GM18499 (cell line): ENCODE measurements around the gene TRAIP.
"Not testable (repeated sequence)": the region's sequence is repeated elsewhere in the genome, so short reads cannot be mapped to it uniquely, and the experiment has no call there.

Source experiments
- ATAC-seq: cut with Tn5 transposase; IDR thresholded peaks from one replicate; pipeline ENCODE4 v1.9.1; 2021; ENCODE audit warnings: moderate number of reproducible peaks; ENCODE audit not compliant: insufficient read depth, unreplicated experiment

TRAIP gene

GRCh38 chr3:49794431-49794830, 61.9 kb downstream of the TRAIP start:
- no peak for ATAC-seq

- ATAC-seq, result no peak
These were observed 62.8 kb downstream of the TRAIP start for GRCh38 chr3:49793486-49794085.

- ATAC-seq, result no peak
These were observed 63.8 kb downstream of the TRAIP start for GRCh38 chr3:49792371-49793150.

GRCh38 chr3:49791571-49791970, 64.8 kb downstream of the TRAIP start:
- ATAC-seq, result no peak

- ATAC-seq, result no peak
These were observed 65.5 kb downstream of the TRAIP start for GRCh38 chr3:49790626-49791411.

GRCh38 chr3:49788056-49788455, 68.3 kb downstream of the TRAIP start:
- ATAC-seq, result no peak

GRCh38 chr3:49787536-49787935, 68.8 kb downstream of the TRAIP start:
- ATAC-seq, result no peak

GRCh38 chr3:49787182-49787464, 69.2 kb downstream of the TRAIP start:
- ATAC-seq, result no peak

- peak; percentile 92 for ATAC-seq
These were observed 69.8 kb downstream of the TRAIP start, which contains the start of gene IP6K1 for GRCh38 chr3:49786357-49787181. IP6K1 (minus strand) TSS chr3:49786542; CDS start chr3:49748040, 38,502 bp downstream.

- peak; percentile 4 for ATAC-seq
These were observed 70.6 kb downstream of the TRAIP start for GRCh38 chr3:49785565-49786356.

GRCh38 chr3:49782277-49782676, 74.1 kb downstream of the TRAIP start:
- ATAC-seq, result not testable (repeated sequence)

- ATAC-seq, result no peak
These were observed 74.8 kb downstream of the TRAIP start for GRCh38 chr3:49781415-49782199.

- not testable (repeated sequence) for ATAC-seq
These were observed 75.4 kb downstream of the TRAIP start for GRCh38 chr3:49780975-49781365.

GRCh38 chr3:49780080-49780974, 76.0 kb downstream of the TRAIP start:
- no peak for ATAC-seq

GRCh38 chr3:49779358-49780079, 76.8 kb downstream of the TRAIP start:
- ATAC-seq, result no peak
